Activated CD4-positive, alpha-beta T cell treated with anti-CD3 and anti-CD28 coated beads, Interleukin-2, amount 10 ng/mL, durations not matched to agents 24 days and 14 days (primary cell): ENCODE results near the gene AGPAT4. TPM values are rescaled to one million over a fixed set of nuclear protein-coding genes. Genes with fewer than 3 reads are reported as not detected.
"Not testable (repeated sequence)": the region's sequence is repeated elsewhere in the genome, so short reads cannot be mapped to it uniquely, and the experiment has no call there.

ENCODE experiments used
- DNase-seq: peaks from one replicate; pipeline ENCODE4 v3.0.0; 2022
- H3K27ac Mint-ChIP-seq: one replicate; pipeline ENCODE4 v1.8.0; 2022; ENCODE audit warnings: mild to moderate bottlenecking, mixed read lengths
- H3K27me3 Mint-ChIP-seq: one replicate; pipeline ENCODE4 v1.8.0; 2022; ENCODE audit warnings: mixed read lengths
- H3K36me3 Mint-ChIP-seq: one replicate; pipeline ENCODE4 v1.8.0; 2022; ENCODE audit warnings: low read depth, mild to moderate bottlenecking, mixed read lengths
- H3K4me1 Mint-ChIP-seq: one replicate; pipeline ENCODE4 v1.8.0; 2021; ENCODE audit warnings: mixed read lengths
- H3K4me3 Mint-ChIP-seq: one replicate; pipeline ENCODE4 v1.8.0; 2022; ENCODE audit warnings: mild to moderate bottlenecking, moderate library complexity, mixed read lengths
- H3K9me3 Mint-ChIP-seq: one replicate; pipeline ENCODE4 v1.8.0; 2021; ENCODE audit warnings: mixed read lengths
- intact Hi-C: fragments of 100-400 bp; cut with micrococcal nuclease; formaldehyde crosslinking; loops from one replicate; pipeline ENCODE4 v1.15.1; 2023
- total RNA-seq: library from RNA; stranded (reverse); gene quantifications from 2 replicates; pipeline ENCODE4 v1.2.3, GENCODE V29; 2022

Gene AGPAT4
- total RNA-seq, 1 donor from 2014 or later: 6.8 TPM

DNA sequence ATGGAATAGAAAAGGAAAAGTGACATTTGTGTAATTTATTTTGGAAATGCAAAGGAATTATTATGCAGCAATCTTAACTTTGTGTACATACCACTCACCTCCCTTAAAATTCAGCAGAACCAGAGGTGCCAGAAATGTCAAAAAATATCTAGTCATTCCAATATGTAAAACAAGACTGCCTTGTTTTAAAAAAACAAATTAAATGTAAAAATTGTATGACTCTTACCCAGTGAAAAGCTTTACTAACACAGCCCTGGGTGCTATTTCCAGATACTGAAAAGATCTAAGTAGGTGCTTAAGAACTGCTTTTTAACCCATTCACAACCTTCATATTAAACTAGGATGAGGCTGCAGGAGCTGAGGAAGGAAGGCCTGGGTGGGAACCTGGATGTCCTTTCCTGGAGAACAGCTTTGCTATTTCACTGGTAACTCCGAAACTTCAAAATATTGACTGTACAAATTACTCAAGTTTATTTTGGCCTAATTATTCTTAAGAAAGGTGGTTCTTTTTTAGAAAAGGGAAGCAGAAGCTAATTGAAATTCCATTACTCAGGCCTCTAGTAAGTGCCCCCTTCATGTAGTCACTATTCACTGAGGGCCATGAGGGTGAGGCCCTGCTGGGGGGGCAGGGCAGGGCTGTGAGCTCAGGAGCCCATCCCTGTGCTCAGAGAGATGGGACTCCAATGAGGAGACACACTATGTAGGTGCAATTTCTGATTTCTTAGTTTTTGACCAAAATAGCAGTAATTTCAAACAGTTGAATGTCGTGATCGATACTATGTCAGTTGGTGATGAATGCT, 142.7 kb downstream of the AGPAT4 start:
- no peaks in the 10 kb centered on the region for H3K27me3 Mint-ChIP-seq
- intact Hi-C loops: no loop called here

GRCh38 chr6:161130541-161130940, 143.3 kb downstream of the AGPAT4 start:
- no peak for DNase-seq

More for the DNA sequence above, 142.7 kb downstream of the AGPAT4 start:
- Mint-ChIP-seq H3K4me1 (peaks cover 13% of the 10 kb centered on the region), H3K9me3 (peaks cover under 1% of the 10 kb centered on the region), H3K4me3 (no peak overlapping the region), H3K27ac (no peak overlapping the region), H3K36me3 (peaks cover 26% of the 10 kb centered on the region)
- no peak for DNase-seq

GRCh38 chr6:161128680-161129196, 145.1 kb downstream of the AGPAT4 start:
- intact Hi-C loops: no loop called here
- Mint-ChIP-seq H3K27ac (peak overlapping the region; percentile 93), H3K27me3 (no peaks in the 10 kb centered on the region), H3K9me3 (peaks cover 17% of the 10 kb centered on the region), H3K36me3 (peaks cover 47% of the 10 kb centered on the region), H3K4me3 (peak overlapping the region; percentile 32), H3K4me1 (peaks cover 13% of the 10 kb centered on the region)
- peak; percentile 66 for DNase-seq

More at GRCh38 chr6:161130541-161130940, 143.3 kb downstream of the AGPAT4 start:
- H3K4me3 Mint-ChIP-seq: no peak overlapping the region
- intact Hi-C loops: no loop called here
- H3K27ac Mint-ChIP-seq: no peak overlapping the region
- H3K27me3 Mint-ChIP-seq: no peaks in the 10 kb centered on the region
- peaks cover 5% of the 10 kb centered on the region for H3K9me3 Mint-ChIP-seq
- peaks cover 13% of the 10 kb centered on the region for H3K4me1 Mint-ChIP-seq
- H3K36me3 Mint-ChIP-seq: peaks cover 30% of the 10 kb centered on the region

GRCh38 chr6:161128230-161128629, 145.6 kb downstream of the AGPAT4 start:
- peaks cover 52% of the 10 kb centered on the region for H3K36me3 Mint-ChIP-seq
- H3K9me3 Mint-ChIP-seq: peaks cover 19% of the 10 kb centered on the region
- H3K4me3 Mint-ChIP-seq: peak overlapping the region; percentile 32
- no peaks in the 10 kb centered on the region for H3K27me3 Mint-ChIP-seq
- H3K27ac Mint-ChIP-seq: peak overlapping the region; percentile 93
- DNase-seq: peak; percentile 55
- H3K4me1 Mint-ChIP-seq: peaks cover 13% of the 10 kb centered on the region
- intact Hi-C loops: no loop called here

DNA sequence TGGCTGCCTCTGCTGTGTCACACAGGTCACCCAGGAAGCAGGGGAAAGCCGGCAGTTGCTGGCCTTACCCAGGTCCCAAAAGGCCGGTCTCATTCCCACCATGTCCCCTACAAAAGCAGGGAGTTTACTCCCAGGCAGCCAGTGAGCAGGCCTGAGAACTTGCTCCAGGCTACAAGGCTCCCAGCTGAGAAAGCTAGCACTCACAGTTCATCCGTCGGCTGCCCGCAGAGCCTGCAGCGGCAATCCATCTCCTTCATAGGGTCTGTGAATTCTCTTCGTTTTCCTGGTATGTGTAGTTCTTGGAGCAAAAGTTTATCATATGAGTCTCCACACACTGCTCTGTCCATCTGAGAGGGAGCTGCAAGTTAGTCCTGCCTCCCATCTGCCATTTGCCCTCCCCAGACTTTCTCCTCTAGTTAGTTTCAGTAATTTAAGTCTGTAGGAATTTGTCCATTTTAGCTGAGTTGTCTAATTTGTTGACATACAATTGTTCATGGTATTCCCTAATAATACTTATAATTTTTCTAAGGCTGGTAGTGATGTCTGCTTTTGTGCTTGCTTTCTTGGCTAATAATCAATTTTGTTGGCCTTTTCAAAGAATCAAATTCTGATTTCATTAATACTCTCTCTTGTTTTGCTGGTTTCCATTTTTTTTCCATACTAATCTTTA, 146.7 kb downstream of the AGPAT4 start:
- Mint-ChIP-seq H3K4me3 (no peak overlapping the region), H3K36me3 (peaks cover 62% of the 10 kb centered on the region), H3K27ac (peak overlapping the region; percentile 47), H3K27me3 (no peaks in the 10 kb centered on the region), H3K9me3 (peaks cover 26% of the 10 kb centered on the region), H3K4me1 (peaks cover 13% of the 10 kb centered on the region)
- no peak for DNase-seq
- intact Hi-C loops: no loop called here

DNA sequence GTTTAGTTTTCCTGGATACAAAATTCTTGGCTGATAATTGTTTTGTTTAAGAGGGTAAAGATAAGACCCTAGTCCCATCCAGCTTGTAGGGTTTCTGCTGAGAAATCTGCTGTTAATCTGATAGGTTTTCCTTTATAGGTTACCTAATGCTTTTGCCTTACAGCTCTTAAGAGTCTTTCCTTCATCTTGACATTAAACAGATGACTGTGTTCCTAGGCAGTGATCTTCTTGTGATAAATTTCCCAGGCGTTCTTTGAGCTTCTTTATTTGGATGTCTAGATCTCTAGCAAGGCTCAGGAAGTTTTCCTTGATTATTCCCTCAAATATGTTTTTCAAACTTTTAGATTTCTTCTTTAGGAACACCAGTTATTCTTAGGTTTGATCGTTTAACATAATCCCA, 148.3 kb downstream of the AGPAT4 start:
- no peak for DNase-seq
- peaks cover 13% of the 10 kb centered on the region for H3K4me1 Mint-ChIP-seq
- peaks cover 36% of the 10 kb centered on the region for H3K9me3 Mint-ChIP-seq

GRCh38 chr6:161123319-161123718, 150.5 kb downstream of the AGPAT4 start:
- H3K27me3 Mint-ChIP-seq, DNase-seq, H3K4me3 Mint-ChIP-seq, H3K27ac Mint-ChIP-seq, H3K4me1 Mint-ChIP-seq, intact Hi-C loops: not testable (repeated sequence)
- Mint-ChIP-seq H3K36me3 (peaks cover 80% of the 10 kb centered on the region), H3K9me3 (peaks cover 43% of the 10 kb centered on the region)

More for the DNA sequence above, 148.3 kb downstream of the AGPAT4 start:
- H3K4me3 Mint-ChIP-seq: no peak overlapping the region
- peaks cover 75% of the 10 kb centered on the region for H3K36me3 Mint-ChIP-seq
- intact Hi-C loops: no loop called here
- H3K27me3 Mint-ChIP-seq: no peaks in the 10 kb centered on the region
- no peak overlapping the region for H3K27ac Mint-ChIP-seq

DNA sequence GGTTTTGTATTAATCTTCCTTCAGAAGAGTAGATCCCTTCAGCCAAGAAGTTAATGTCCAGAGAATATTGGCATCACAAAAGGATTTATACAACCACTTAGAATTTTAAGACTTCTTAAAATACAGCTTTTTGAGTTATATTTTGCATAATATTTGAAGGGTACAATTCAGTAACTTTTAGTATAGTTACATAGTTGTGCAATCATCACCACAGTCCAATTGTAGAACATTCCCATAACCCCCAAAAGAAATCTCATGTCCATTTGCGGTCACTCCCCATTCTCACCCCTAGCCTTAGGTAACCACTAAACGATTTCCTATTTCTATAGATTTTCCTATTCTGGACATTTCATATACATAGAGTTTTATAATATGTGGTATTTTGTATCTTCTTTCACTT, 155.9 kb downstream of the AGPAT4 start:
- DNase-seq: no peak
- Mint-ChIP-seq H3K27me3 (no peaks in the 10 kb centered on the region), H3K4me3 (no peak overlapping the region), H3K4me1 (peaks cover 5% of the 10 kb centered on the region), H3K9me3 (peaks cover 24% of the 10 kb centered on the region), H3K36me3 (peaks cover 72% of the 10 kb centered on the region), H3K27ac (no peak overlapping the region)
- intact Hi-C loops: loop anchor here (5.0 kb wide), 1 partner anchor 126 kb away; the partner anchor contains the start of gene MAP3K4

DNA sequence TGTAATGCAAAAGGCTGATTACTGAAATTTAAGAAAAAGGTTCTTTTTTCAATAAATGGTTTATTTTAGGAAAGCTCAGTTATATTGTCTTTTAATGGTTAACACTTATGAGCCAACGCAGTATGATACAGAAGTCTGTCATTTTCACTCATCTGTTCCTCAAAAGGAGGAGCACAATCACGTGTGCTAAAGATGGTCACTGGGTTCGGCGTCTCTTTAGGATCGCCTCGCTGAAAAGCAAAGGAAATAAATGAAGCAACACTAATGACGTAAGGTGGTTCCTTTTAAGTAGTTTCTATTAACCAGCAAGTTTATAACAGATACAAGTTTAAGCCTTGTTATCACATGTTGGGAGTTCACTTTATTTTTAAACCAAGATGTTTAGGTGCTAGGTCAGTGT, 156.6 kb downstream of the AGPAT4 start:
- peaks cover 5% of the 10 kb centered on the region for H3K4me1 Mint-ChIP-seq
- no peak overlapping the region for H3K4me3 Mint-ChIP-seq
- no peak overlapping the region for H3K27ac Mint-ChIP-seq

DNA sequence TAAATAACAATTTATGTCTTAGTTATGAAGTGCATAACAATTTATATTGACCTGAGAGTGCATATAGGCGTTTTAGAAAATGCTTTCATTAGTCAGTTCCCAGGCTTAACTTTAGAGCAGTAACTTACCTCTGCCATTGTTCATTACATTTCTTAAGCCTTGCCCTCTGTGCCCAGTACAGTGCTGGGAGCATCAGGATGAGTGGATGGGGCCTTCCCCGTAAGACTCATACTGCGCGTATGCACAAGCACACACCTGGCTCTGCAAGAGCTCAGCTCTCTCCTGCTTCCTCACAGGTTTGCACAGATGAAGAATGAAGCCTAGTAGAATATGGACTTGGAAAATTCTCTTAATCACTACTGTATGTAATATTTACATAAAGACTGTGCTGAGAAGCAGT, 157.3 kb downstream of the AGPAT4 start:
- peaks cover 70% of the 10 kb centered on the region for H3K36me3 Mint-ChIP-seq
- peaks cover 9% of the 10 kb centered on the region for H3K4me1 Mint-ChIP-seq
- no peaks in the 10 kb centered on the region for H3K27me3 Mint-ChIP-seq
- no peak overlapping the region for H3K4me3 Mint-ChIP-seq
- no peak overlapping the region for H3K27ac Mint-ChIP-seq
- intact Hi-C loops: loop anchor here (5.0 kb wide), 1 partner anchor 124 kb away; the partner anchor contains the start of gene MAP3K4
- H3K9me3 Mint-ChIP-seq: peaks cover 10% of the 10 kb centered on the region
- no peak for DNase-seq

More for the DNA sequence above, 156.6 kb downstream of the AGPAT4 start:
- DNase-seq: no peak
- H3K27me3 Mint-ChIP-seq: no peaks in the 10 kb centered on the region
- intact Hi-C loops: loop anchor here (5.0 kb wide), 1 partner anchor 125 kb away; the partner anchor contains the start of gene MAP3K4
- H3K36me3 Mint-ChIP-seq: peaks cover 72% of the 10 kb centered on the region
- peaks cover 18% of the 10 kb centered on the region for H3K9me3 Mint-ChIP-seq

DNA sequence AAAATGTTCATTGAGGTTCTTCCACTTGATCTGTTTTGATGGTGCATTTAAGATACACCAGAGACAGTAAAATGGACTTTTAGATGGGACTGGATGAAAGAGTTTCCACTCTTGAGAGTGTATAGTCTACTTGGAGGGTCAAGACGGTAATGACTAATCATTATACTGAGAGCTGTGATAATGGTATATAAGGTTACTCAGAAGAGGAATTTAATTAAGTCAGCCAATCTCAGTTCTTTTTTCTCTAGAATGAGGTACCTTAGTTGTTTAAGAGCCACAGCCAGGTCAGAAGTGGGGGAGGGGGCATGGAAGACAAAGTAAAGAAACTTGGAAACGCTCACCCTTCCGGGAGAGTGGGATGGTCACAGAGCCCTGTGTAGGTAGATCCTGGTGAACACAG, 158.4 kb downstream of the AGPAT4 start:
- no peaks in the 10 kb centered on the region for H3K27me3 Mint-ChIP-seq
- intact Hi-C loops: loop anchor here (5.0 kb wide), 1 partner anchor 123 kb away; the partner anchor contains the start of gene MAP3K4

GRCh38 chr6:161111261-161111660, 162.6 kb downstream of the AGPAT4 start:
- Mint-ChIP-seq H3K4me3 (peak overlapping the region; percentile 64), H3K27me3 (no peaks in the 10 kb centered on the region), H3K4me1 (peaks cover 18% of the 10 kb centered on the region), H3K9me3 (no peaks in the 10 kb centered on the region), H3K36me3 (peaks cover 63% of the 10 kb centered on the region), H3K27ac (peak overlapping the region; percentile 72)
- intact Hi-C loops: loop anchor here (5.0 kb wide), 1 partner anchor 116 kb away; no protein-coding TSS in a partner anchor
- peak; percentile 77 for DNase-seq

More for the DNA sequence above, 158.4 kb downstream of the AGPAT4 start:
- Mint-ChIP-seq H3K36me3 (peaks cover 71% of the 10 kb centered on the region), H3K9me3 (peaks cover 5% of the 10 kb centered on the region), H3K4me1 (peaks cover 18% of the 10 kb centered on the region), H3K4me3 (no peak overlapping the region), H3K27ac (peak overlapping the region; percentile 46)
- DNase-seq: no peak

GRCh38 chr6:161110028-161110779, 163.7 kb downstream of the AGPAT4 start:
- Mint-ChIP-seq H3K4me1 (peaks cover 18% of the 10 kb centered on the region), H3K36me3 (peaks cover 60% of the 10 kb centered on the region), H3K9me3 (no peaks in the 10 kb centered on the region), H3K27ac (no peak overlapping the region), H3K27me3 (no peaks in the 10 kb centered on the region), H3K4me3 (no peak overlapping the region)
- intact Hi-C loops: loop anchor here (5.0 kb wide), 1 partner anchor 117 kb away; no protein-coding TSS in a partner anchor
- DNase-seq: no peak
